ENCODE results near the gene PVRIG. TPM values are rescaled to one million over a fixed set of nuclear protein-coding genes. Genes with fewer than 3 reads are reported as not detected.
A peak's percentile ranks its signal among the peaks of the same experiment; 100 is the strongest.
"Not testable (repeated sequence)": the region's sequence is repeated elsewhere in the genome, so short reads cannot be mapped to it uniquely, and the experiment has no call there.

Gene PVRIG
- total and polyA plus RNA-seq, 2 donors (not counting 1 experiment from before 2014, with no cell fraction given): 16.2 to 51.2 TPM

DNA sequence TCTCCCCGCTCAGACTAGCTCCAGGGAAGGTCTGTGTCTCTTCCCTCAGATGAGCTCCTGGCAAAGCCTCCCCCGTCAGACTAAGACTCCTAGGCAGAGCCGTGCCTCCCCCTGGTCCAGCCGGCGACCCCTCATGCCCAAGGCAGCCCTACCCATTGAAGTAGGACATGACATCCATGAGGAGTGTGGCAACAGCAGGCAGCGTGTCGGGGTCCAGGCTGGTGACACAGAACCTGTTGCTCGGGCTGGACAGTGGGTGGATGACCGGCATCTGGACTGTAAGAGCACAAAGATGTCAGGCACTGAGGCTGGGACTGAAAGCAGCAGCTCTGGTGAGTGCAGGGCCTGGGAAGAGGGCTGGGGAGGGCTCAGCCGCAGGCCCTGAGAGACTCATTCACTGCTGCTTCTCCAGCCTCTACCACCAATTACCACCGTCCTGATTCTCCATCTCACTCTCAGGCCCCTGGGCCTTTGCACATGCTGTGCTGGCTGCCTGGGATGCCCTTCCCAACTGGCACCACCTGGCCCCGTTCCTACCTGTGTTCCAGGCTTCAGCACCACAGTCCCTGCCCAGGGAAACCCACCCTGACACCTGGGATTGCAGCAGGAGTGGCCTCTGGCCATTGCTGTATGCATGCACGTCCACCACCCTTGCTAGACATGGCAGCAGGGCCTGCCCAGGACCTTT, 2.8 kb downstream of the PVRIG start:
- CTCF ChIA-PET: interaction anchor here (1.0 to 9.7 kb wide), 3 partner anchors 33 to 224 kb away, joined by 3 to 93 read pairs (median 66); no protein-coding TSS in a partner anchor
- peak overlapping the region; percentile 85 for H3K4me3 Mint-ChIP-seq
- Histone ChIP-seq H3K9ac (ENCODE audit: low read length) (no peak overlapping the region), H3K27ac (ENCODE audit: low read length in 2 of 2) (peak overlapping the region; percentile 97 to 100), H3K4me2 (replicated peaks; ENCODE audit: low read depth, low read length, poor library complexity, severe bottlenecking) (peak overlapping the region; percentile 72), H3K4me3 (ENCODE audit: control extremely low read depth in 1 of 5, extremely low read depth in 1 of 5, insufficient read depth in 1 of 5, low read depth in 2 of 5, low read length in 4 of 5) (no peak overlapping the region), H3K36me3 (replicated peaks in 1 of 2; ENCODE audit: control extremely low read depth in 1 of 2, control insufficient read depth in 1 of 2, extremely low read depth in 1 of 2, insufficient read depth in 2 of 2, low read length in 1 of 2) (peaks cover 0 to 11% of the 10 kb centered on the region in 2 experiments), H3K79me2 (ENCODE audit: control insufficient read depth, insufficient read depth, low read length) (peaks cover 47% of the 10 kb centered on the region), H3K9me3 (ENCODE audit: control extremely low read depth in 1 of 3, control insufficient read depth in 2 of 3, insufficient read depth in 1 of 3, low read length in 2 of 3) (no peaks in the 10 kb centered on the region), H3K27me3 (replicated peaks in 1 of 4; ENCODE audit: control extremely low read depth in 1 of 4, control insufficient read depth in 3 of 4, insufficient read depth in 4 of 4, low read length in 3 of 4) (no peaks in the 10 kb centered on the region), H4K20me1 (ENCODE audit: control insufficient read depth, insufficient read depth, low read length, poor library complexity, severe bottlenecking) (no peaks in the 10 kb centered on the region), H2AFZ (ENCODE audit: insufficient read depth, low read depth, low read length, poor library complexity, severe bottlenecking) (no peak overlapping the region), H3K4me1 (ENCODE audit: control insufficient read depth in 2 of 2, insufficient read depth in 2 of 2, low read length in 2 of 2) (peaks cover 32 to 44% of the 10 kb centered on the region in 2 donors)
- peak overlapping the region; percentile 95 for H3K27ac Mint-ChIP-seq
- H3K9me3 Mint-ChIP-seq (ENCODE audit: insufficient read depth): no peaks in the 10 kb centered on the region
- no peaks in the 10 kb centered on the region for H3K27me3 Mint-ChIP-seq
- no peak for DNase-seq
- ATAC-seq (ENCODE audit: low read depth): no peak
- WGBS (ENCODE audit: insufficient coverage): 96% methylated on average over 13 of the region's 13 CpGs
- intact Hi-C loops (cut with micrococcal nuclease): loop anchor here (5.0 kb wide), 1 partner anchor 140 kb away; the partner anchor contains the start of gene ZNF3
- H3K4me1 Mint-ChIP-seq: peaks cover 65% of the 10 kb centered on the region
- POLR2A ChIA-PET: interaction anchor here (1.0 to 2.0 kb wide), 2 partner anchors 11 to 74 kb away, joined by 3 to 11 read pairs; partner anchors contain the start of gene LAMTOR4
- TF ChIP-seq, protein P1, sequence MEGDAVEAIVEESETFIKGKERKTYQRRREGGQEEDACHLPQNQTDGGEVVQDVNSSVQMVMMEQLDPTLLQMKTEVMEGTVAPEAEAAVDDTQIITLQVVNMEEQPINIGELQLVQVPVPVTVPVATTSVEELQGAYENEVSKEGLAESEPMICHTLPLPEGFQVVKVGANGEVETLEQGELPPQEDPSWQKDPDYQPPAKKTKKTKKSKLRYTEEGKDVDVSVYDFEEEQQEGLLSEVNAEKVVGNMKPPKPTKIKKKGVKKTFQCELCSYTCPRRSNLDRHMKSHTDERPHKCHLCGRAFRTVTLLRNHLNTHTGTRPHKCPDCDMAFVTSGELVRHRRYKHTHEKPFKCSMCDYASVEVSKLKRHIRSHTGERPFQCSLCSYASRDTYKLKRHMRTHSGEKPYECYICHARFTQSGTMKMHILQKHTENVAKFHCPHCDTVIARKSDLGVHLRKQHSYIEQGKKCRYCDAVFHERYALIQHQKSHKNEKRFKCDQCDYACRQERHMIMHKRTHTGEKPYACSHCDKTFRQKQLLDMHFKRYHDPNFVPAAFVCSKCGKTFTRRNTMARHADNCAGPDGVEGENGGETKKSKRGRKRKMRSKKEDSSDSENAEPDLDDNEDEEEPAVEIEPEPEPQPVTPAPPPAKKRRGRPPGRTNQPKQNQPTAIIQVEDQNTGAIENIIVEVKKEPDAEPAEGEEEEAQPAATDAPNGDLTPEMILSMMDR (IDR thresholded peaks at IDR 0.05): no peak
- no peak for TF ChIP-seq EZH2 (IDR thresholded peaks at IDR 0.05; ENCODE audit: borderline replicate concordance, insufficient read depth, low read depth, low read length, poor library complexity, severe bottlenecking)

DNA sequence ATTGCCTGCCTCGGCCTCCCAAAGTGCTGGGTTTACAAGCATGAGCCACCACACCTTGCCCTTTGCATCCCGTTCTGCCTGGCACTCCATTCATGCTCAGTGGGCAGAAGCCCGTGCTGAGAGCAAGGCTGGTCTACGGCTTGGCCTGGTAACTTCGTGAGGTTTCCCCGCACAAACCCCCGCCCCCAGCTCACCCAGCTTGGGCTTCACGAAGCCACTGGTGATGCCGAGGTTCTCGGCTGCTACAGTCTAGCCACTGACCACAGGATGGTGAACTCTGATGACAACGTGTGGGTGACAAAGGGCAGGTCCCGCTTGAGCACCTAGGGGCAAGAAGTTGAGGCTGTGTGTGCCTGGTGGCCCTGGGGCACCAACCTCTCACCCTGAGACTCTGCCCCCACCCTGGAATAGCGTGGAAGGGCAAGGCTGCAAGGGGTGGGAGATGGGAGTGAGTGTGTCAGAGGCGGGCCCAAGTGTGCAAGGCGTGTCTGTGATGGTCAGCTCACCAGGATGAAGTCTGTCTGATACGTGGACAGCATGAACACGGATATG, 3.7 kb downstream of the PVRIG start:
- H3K4me1 Mint-ChIP-seq: peaks cover 70% of the 10 kb centered on the region
- POLR2A ChIA-PET; H3K9ac ChIP-seq (ENCODE audit: low read length); H3K4me3 ChIP-seq (ENCODE audit: control extremely low read depth in 1 of 5, extremely low read depth in 1 of 5, insufficient read depth in 1 of 5, low read depth in 2 of 5, low read length in 4 of 5); H3K4me2 ChIP-seq (replicated peaks; ENCODE audit: low read depth, low read length, poor library complexity, severe bottlenecking); H3K27me3 Mint-ChIP-seq; H3K9me3 Mint-ChIP-seq (ENCODE audit: insufficient read depth); H3K9me3 ChIP-seq (ENCODE audit: control extremely low read depth in 1 of 3, control insufficient read depth in 2 of 3, insufficient read depth in 1 of 3, low read length in 2 of 3); DNase-seq; H4K20me1 ChIP-seq (ENCODE audit: control insufficient read depth, insufficient read depth, low read length, poor library complexity, severe bottlenecking); H2AFZ ChIP-seq (ENCODE audit: insufficient read depth, low read depth, low read length, poor library complexity, severe bottlenecking); H3K27ac ChIP-seq (ENCODE audit: low read length in 2 of 2); ATAC-seq (ENCODE audit: low read depth); H3K27me3 ChIP-seq (replicated peaks in 1 of 4; ENCODE audit: control extremely low read depth in 1 of 4, control insufficient read depth in 3 of 4, insufficient read depth in 4 of 4, low read length in 3 of 4): not testable (repeated sequence)
- peak overlapping the region; percentile 91 for H3K27ac Mint-ChIP-seq
- Histone ChIP-seq H3K4me1 (ENCODE audit: control insufficient read depth in 2 of 2, insufficient read depth in 2 of 2, low read length in 2 of 2) (peaks cover 30 to 38% of the 10 kb centered on the region in 2 donors), H3K79me2 (ENCODE audit: control insufficient read depth, insufficient read depth, low read length) (peaks cover 47% of the 10 kb centered on the region), H3K36me3 (replicated peaks in 1 of 2; ENCODE audit: control extremely low read depth in 1 of 2, control insufficient read depth in 1 of 2, extremely low read depth in 1 of 2, insufficient read depth in 2 of 2, low read length in 1 of 2) (peaks cover 0 to 11% of the 10 kb centered on the region in 2 experiments)
- peak overlapping the region; percentile 16 for H3K4me3 Mint-ChIP-seq
- intact Hi-C loops (cut with micrococcal nuclease): loop anchor here (5.0 kb wide), 1 partner anchor 141 kb away; the partner anchor contains the start of gene ZNF3
- CTCF ChIA-PET: interaction anchor here (0.9 kb wide), 1 partner anchor 91 kb away, joined by 5 read pairs; no protein-coding TSS in a partner anchor
- WGBS (ENCODE audit: insufficient coverage): 96% methylated on average over 16 of the region's 17 CpGs

DNA sequence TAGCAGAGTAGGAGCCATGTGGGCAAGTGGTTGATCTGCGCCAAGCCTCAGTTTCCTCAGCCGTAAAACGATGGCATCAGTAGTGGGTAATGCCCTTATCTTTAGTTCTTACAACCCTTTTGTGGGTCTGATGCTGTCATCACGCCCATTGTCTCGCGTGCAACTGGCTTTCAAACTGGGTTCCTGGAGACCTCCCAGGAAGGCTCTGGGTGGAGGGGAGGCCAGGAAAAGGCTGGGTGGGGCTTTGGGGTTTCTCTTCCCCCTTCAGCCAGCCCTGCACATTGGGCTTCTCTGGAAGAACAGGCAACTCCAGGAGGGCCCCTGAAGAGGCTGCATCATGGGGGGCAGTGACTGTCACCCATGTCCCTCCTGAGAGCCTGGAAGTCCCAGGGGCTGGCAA, 5.1 kb downstream of the PVRIG start:
- H3K27ac ChIP-seq (ENCODE audit: low read length in 2 of 2); POLR2A ChIA-PET; ATAC-seq (ENCODE audit: low read depth); H3K27me3 Mint-ChIP-seq; H3K4me3 Mint-ChIP-seq; H3K9me3 Mint-ChIP-seq (ENCODE audit: insufficient read depth); H3K27me3 ChIP-seq (replicated peaks in 1 of 4; ENCODE audit: control extremely low read depth in 1 of 4, control insufficient read depth in 3 of 4, insufficient read depth in 4 of 4, low read length in 3 of 4); H3K9me3 ChIP-seq (ENCODE audit: control extremely low read depth in 1 of 3, control insufficient read depth in 2 of 3, insufficient read depth in 1 of 3, low read length in 2 of 3); DNase-seq; H4K20me1 ChIP-seq (ENCODE audit: control insufficient read depth, insufficient read depth, low read length, poor library complexity, severe bottlenecking); H3K4me3 ChIP-seq (ENCODE audit: control extremely low read depth in 1 of 5, extremely low read depth in 1 of 5, insufficient read depth in 1 of 5, low read depth in 2 of 5, low read length in 4 of 5); CTCF ChIA-PET; H3K4me2 ChIP-seq (replicated peaks; ENCODE audit: low read depth, low read length, poor library complexity, severe bottlenecking); H3K9ac ChIP-seq (ENCODE audit: low read length); H2AFZ ChIP-seq (ENCODE audit: insufficient read depth, low read depth, low read length, poor library complexity, severe bottlenecking): not testable (repeated sequence)
- intact Hi-C loops (cut with micrococcal nuclease): loop anchor here (5.0 kb wide), 1 partner anchor 143 kb away; the partner anchor contains the start of gene ZNF3
- Mint-ChIP-seq H3K4me1 (peaks cover 56% of the 10 kb centered on the region), H3K27ac (peak overlapping the region; percentile 46)
- 95% methylated on average over 6 of the region's 6 CpGs for WGBS (ENCODE audit: insufficient coverage)
- Histone ChIP-seq H3K79me2 (ENCODE audit: control insufficient read depth, insufficient read depth, low read length) (peaks cover 37% of the 10 kb centered on the region), H3K4me1 (ENCODE audit: control insufficient read depth in 2 of 2, insufficient read depth in 2 of 2, low read length in 2 of 2) (peaks cover 18 to 27% of the 10 kb centered on the region in 2 donors), H3K36me3 (replicated peaks in 1 of 2; ENCODE audit: control extremely low read depth in 1 of 2, control insufficient read depth in 1 of 2, extremely low read depth in 1 of 2, insufficient read depth in 2 of 2, low read length in 1 of 2) (peaks cover 0 to 11% of the 10 kb centered on the region in 2 experiments)
